Spleen (tissue), 7 donors: ENCODE results near the gene N4BP2L2.

Source experiments
- CTCF ChIP-seq, 11 experiments: fragments of 200-600 bp in 7 of 11; fragments of 450-650 bp in 4 of 11; sonication (generic) in 4 of 11; IDR thresholded peaks in 8 of 11; conservative IDR thresholded peaks in 3 of 11; 1 replicate in 7 of 11; 2 replicates in 4 of 11; pipeline versions ENCODE4 v1.4.0 to v1.8.0; 2016 to 2021; ENCODE audit warnings: antibody characterized with exemption in 11 of 11, inconsistent platforms in 4 of 11, mild to moderate bottlenecking in 1 of 11
- POLR2A ChIP-seq, 3 donors: fragments of 450-650 bp; IDR thresholded peaks; one replicate each; pipeline ENCODE4 v1.5.1; 2017; ENCODE audit warnings: antibody characterized with exemption in 3 of 3, mild to moderate bottlenecking in 1 of 3
- donor health status: DM: no; HTN: no; CAD: no; lungs with moderate emphysema.
- donor health status: DM: no; HTN: no; CAD: no.
- donor health status: DM: no; HTN: no; CAD: no.

DNA sequence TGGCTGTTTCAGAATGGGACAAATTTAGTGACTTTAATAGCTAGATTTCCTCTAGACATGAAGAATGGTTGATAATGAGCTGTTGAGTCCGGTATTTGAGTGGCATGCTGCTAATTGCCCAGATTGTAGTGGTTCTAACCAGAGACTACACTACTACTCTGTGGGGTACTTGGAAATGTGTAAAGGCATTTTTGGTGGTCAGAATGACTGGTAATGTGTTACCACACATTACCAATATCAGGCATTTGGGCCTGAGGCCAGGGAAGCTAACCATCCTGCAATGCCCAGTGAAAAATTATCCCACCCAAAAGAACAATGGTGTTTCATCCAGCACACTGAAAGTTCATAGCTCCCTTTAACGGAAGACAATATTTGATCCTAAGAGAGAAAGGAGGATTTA is 93.1 kb downstream of the N4BP2L2 start:
- no peak for TF ChIP-seq CTCF (IDR thresholded peaks at IDR 0.05 in 8 of 11, conservative IDR thresholded peaks at IDR 0.05 in 3 of 11)
- TF ChIP-seq POLR2A (IDR thresholded peaks at IDR 0.05) = no peak
